HepG2 (cell line): ENCODE results near the gene ALK. TPM values are rescaled to one million over a fixed set of nuclear protein-coding genes. Genes with fewer than 3 reads are reported as not detected.

Source experiments
- ATAC-seq: fragments of 200-7000 bp; cut with Tn5 transposase; 3 replicates; pipeline ENCODE4 v1.9.1; 2020; ENCODE audit warnings: mild to moderate bottlenecking, moderate library complexity
- BruUV-seq: library from RNA; stranded (reverse); fragments of 400-500 nt; replicated peaks from 2 replicates; lab custom pipeline; 2021; lab: Mats Ljungman, UMichigan
- CTCF ChIA-PET: fragments of 300-600 bp; formaldehyde crosslinking; extraction: SDS; loops from one replicate; lab custom pipeline; 2021; ENCODE audit warnings: low total read pairs, inconsistent platforms, low intra/inter-chr PET ratio; lab: Yijun Ruan, JAX
- POLR2A ChIA-PET: fragments of 350-600 bp; sonication (Branson Sonifier 250); formaldehyde crosslinking; loops from one replicate; lab custom pipeline; 2020; ENCODE audit warnings: antibody characterized with exemption, inconsistent platforms; lab: Yijun Ruan, JAX
- DNase-seq: peaks from one replicate; pipeline ENCODE4 v3.0.0-alpha.2; 2015; ENCODE audit warnings: low spot score
- FAIRE-seq: peaks from 3 replicates; lab custom pipeline; 2011; peaks lifted over from hg19 to GRCh38; lab: Jason Lieb, UNC
- H2AFZ ChIP-seq: one replicate; pipeline ENCODE4 v1.6.1; 2011; ENCODE audit warnings: low read length, inconsistent platforms
- H3K27ac ChIP-seq: fragments of 300-600 bp; 3 replicates; pipeline ENCODE4 v1.8.0; 2011; ENCODE audit warnings: mixed run types, mild to moderate bottlenecking, mixed read lengths, low read length, inconsistent platforms; ENCODE audit not compliant: insufficient read depth; ENCODE audit errors: extremely low read length
- H3K27me3 ChIP-seq, 2 experiments: fragments of 200-600 bp in 1 of 2; 2 replicates in 1 of 2; 3 replicates in 1 of 2; pipeline versions ENCODE4 v1.6.0 to v1.8.0; 2011; ENCODE audit warnings: low read length in 2 of 2, mild to moderate bottlenecking in 2 of 2, moderate library complexity in 2 of 2, inconsistent platforms in 1 of 2; ENCODE audit not compliant: insufficient read depth in 2 of 2, control insufficient read depth in 1 of 2
- H3K36me3 ChIP-seq, 2 experiments: fragments of 200-600 bp in 1 of 2; replicated peaks in 1 of 2; 2 replicates in 1 of 2; 3 replicates in 1 of 2; pipeline versions ENCODE4 v1.5.1 to v1.8.0; 2011; ENCODE audit warnings: low read length in 2 of 2, inconsistent platforms in 1 of 2; ENCODE audit not compliant: insufficient read depth in 2 of 2, control insufficient read depth in 1 of 2
- H3K4me1 ChIP-seq: 2 replicates; pipeline ENCODE4 v1.5.1; 2012; ENCODE audit warnings: low read length, inconsistent platforms; ENCODE audit not compliant: insufficient read depth
- H3K4me2 ChIP-seq: 2 replicates; pipeline ENCODE4 v1.6.0; 2011; ENCODE audit warnings: low read depth, low read length, inconsistent platforms
- H3K4me3 ChIP-seq, 3 experiments: fragments of 200-600 bp in 1 of 3; sonication (generic), shearing (Covaris generic) in 1 of 3; replicated peaks in 1 of 3; 2 replicates each; pipeline ENCODE4 v1.5.1; 2011 to 2016; ENCODE audit warnings: low read length in 3 of 3, inconsistent platforms in 2 of 3, low read depth in 2 of 3, mild to moderate bottlenecking in 2 of 3, control low read depth in 1 of 3, mixed read lengths in 1 of 3; ENCODE audit not compliant: insufficient read depth in 1 of 3
- H3K79me2 ChIP-seq: one replicate; pipeline ENCODE4 v1.6.1; 2011; ENCODE audit warnings: low read length, inconsistent platforms; ENCODE audit not compliant: insufficient read depth
- H3K9ac ChIP-seq: 2 replicates; pipeline ENCODE4 v1.6.0; 2011; ENCODE audit warnings: mild to moderate bottlenecking, low read depth, low read length, inconsistent platforms; ENCODE audit not compliant: insufficient read depth
- H3K9me3 ChIP-seq: 2 replicates; pipeline ENCODE4 v1.5.1; 2012; ENCODE audit warnings: mild to moderate bottlenecking, low read length
- H4K20me1 ChIP-seq: 2 replicates; pipeline ENCODE4 v1.6.0; 2011; ENCODE audit warnings: inconsistent platforms, mild to moderate bottlenecking, low read length, moderate library complexity; ENCODE audit not compliant: insufficient read depth
- FOXK1 ChIP-seq: sonication (generic); formaldehyde crosslinking; IDR thresholded peaks from 2 replicates; pipeline ENCODE4 v1.4.0; 2020; ENCODE audit warnings: low read depth, missing genetic modification reagents, borderline replicate concordance
- GZF1 ChIP-seq: sonication (generic); formaldehyde crosslinking; IDR thresholded peaks from 2 replicates; pipeline ENCODE4 v1.5.1; 2020; ENCODE audit warnings: mild to moderate bottlenecking, missing genetic modification reagents
- IRF2 ChIP-seq: IDR thresholded peaks from 2 replicates; pipeline ENCODE4 v1.6.1; 2018; ENCODE audit warnings: missing genetic modification reagents, missing compliant biosample characterization
- MTF2 ChIP-seq: sonication (generic); formaldehyde crosslinking; IDR thresholded peaks from 2 replicates; pipeline ENCODE4 v1.5.0; 2020; ENCODE audit warnings: missing genetic modification reagents, borderline replicate concordance
- ZNF567 ChIP-seq: sonication (generic); formaldehyde crosslinking; IDR thresholded peaks from 2 replicates; pipeline ENCODE4 v1.8.1; 2023; ENCODE audit warnings: mild to moderate bottlenecking, missing genetic modification reagents, borderline replicate concordance
- ZNF839 ChIP-seq: sonication (generic); formaldehyde crosslinking; IDR thresholded peaks from 2 replicates; pipeline ENCODE4 v1.4.0; 2020; ENCODE audit warnings: missing genetic modification reagents, mild to moderate bottlenecking, borderline replicate concordance
- in situ Hi-C: cut with HindIII; loops from 2 replicates; pipeline ENCODE4 v1.10.0; 2017; ENCODE audit warnings: low pct_unique_long_range_greater_than_20kb; ENCODE audit not compliant: extremely low pct_ligation_motif_present
- intact Hi-C: fragments of 100-400 bp; cut with micrococcal nuclease; formaldehyde crosslinking; loops from one replicate; pipeline ENCODE4 v1.10.0; 2022; ENCODE audit not compliant: unreplicated experiment
- polyA plus RNA-seq, 8 experiments: library from polyadenylated mRNA; depleted of rRNA in 3 of 8; stranded (reverse) in 7 of 8; unstranded in 1 of 8; fragments of >200 nt; fragmentation: Illumina TruSeq in 4 of 8; extraction: Trizol in 4 of 8; gene quantifications; 2 replicates each; pipeline versions ENCODE4 v1.2.1 to v1.2.3, GENCODE V29; 2011 to 2016; ENCODE audit warnings: low read depth in 4 of 8, missing spikeins in 1 of 8, mixed read lengths in 1 of 8; ENCODE audit not compliant: insufficient read depth in 1 of 8
- total RNA-seq, 5 experiments: library from RNA; depleted of rRNA; stranded (reverse); fragments of >200 nt; fragmentation: Illumina TruSeq; extraction: Trizol; gene quantifications; 2 replicates each; pipeline ENCODE4 v1.2.3, GENCODE V29; 2016; ENCODE audit warnings: low read depth in 1 of 5
- TF ChIP-seq, protein P1 (sequence below): sonication (generic); formaldehyde crosslinking; IDR thresholded peaks from 2 replicates; pipeline ENCODE4 v1.4.0; 2020; ENCODE audit warnings: missing genetic modification reagents
- TF ChIP-seq, protein P2 (sequence below): sonication (generic); formaldehyde crosslinking; IDR thresholded peaks from 2 replicates; pipeline ENCODE4 v1.4.0; 2020; ENCODE audit warnings: low read depth, missing genetic modification reagents

Gene ALK
- total and polyA plus RNA-seq, 2 of the 13 experiments (the other 11 are each of a cell fraction or from before 2014, with no cell fraction given), result not detected

DNA sequence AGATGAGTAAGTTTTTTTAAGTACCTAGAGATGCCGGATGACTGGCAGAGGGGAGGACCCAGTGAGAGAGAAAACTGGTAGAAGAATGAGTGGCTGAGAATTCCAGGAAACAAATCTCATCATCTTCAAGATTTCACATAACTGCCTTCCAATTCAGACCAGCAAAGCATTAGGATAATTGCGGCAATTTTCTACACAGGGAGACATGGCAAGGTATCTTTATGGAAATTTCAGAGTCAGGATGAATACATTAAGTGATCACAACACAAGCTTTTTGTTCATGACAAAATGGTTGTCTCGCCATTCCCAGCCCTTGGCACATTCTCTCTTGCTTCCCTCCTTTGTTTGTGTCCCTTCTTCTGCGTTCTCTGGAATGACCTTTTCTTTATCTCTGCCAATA lies 82.1 kb downstream of the ALK start (continued):
- TF ChIP-seq, protein P1, sequence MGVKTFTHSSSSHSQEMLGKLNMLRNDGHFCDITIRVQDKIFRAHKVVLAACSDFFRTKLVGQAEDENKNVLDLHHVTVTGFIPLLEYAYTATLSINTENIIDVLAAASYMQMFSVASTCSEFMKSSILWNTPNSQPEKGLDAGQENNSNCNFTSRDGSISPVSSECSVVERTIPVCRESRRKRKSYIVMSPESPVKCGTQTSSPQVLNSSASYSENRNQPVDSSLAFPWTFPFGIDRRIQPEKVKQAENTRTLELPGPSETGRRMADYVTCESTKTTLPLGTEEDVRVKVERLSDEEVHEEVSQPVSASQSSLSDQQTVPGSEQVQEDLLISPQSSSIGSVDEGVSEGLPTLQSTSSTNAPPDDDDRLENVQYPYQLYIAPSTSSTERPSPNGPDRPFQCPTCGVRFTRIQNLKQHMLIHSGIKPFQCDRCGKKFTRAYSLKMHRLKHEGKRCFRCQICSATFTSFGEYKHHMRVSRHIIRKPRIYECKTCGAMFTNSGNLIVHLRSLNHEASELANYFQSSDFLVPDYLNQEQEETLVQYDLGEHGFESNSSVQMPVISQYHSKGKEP (CRISPR knock-in tag), result no peak
- TF ChIP-seq IRF2 (CRISPR knock-in tag) (no peak), MTF2 (CRISPR knock-in tag) (no peak), FOXK1 (CRISPR knock-in tag) (no peak), GZF1 (CRISPR knock-in tag) (no peak), ZNF567 (CRISPR knock-in tag) (no peak), ZNF839 (CRISPR knock-in tag) (no peak)

DNA sequence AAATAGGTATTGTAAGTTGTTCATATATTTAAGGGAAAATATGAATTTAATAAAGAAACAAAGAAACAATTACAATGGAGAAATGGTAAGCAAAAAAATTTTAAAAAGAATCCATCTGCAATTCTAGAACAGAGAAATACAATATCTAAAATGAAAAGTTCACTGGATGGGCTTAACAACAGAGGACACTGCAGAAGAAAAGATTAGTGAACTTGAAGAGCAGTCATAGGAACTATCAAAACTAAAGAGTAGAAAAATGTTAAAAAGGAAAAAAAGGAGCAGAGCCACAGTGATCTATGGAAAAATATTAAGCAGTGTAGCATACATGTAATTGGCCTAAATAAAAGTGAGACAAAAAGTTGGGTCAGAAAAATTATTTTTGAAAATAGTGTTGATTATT lies 83.5 kb downstream of the ALK start:
- peaks cover 0 to 9% of the 10 kb centered on the region in 2 experiments; a peak in 2 of 5 replicates for H3K27me3 ChIP-seq
- TF ChIP-seq, protein P2, sequence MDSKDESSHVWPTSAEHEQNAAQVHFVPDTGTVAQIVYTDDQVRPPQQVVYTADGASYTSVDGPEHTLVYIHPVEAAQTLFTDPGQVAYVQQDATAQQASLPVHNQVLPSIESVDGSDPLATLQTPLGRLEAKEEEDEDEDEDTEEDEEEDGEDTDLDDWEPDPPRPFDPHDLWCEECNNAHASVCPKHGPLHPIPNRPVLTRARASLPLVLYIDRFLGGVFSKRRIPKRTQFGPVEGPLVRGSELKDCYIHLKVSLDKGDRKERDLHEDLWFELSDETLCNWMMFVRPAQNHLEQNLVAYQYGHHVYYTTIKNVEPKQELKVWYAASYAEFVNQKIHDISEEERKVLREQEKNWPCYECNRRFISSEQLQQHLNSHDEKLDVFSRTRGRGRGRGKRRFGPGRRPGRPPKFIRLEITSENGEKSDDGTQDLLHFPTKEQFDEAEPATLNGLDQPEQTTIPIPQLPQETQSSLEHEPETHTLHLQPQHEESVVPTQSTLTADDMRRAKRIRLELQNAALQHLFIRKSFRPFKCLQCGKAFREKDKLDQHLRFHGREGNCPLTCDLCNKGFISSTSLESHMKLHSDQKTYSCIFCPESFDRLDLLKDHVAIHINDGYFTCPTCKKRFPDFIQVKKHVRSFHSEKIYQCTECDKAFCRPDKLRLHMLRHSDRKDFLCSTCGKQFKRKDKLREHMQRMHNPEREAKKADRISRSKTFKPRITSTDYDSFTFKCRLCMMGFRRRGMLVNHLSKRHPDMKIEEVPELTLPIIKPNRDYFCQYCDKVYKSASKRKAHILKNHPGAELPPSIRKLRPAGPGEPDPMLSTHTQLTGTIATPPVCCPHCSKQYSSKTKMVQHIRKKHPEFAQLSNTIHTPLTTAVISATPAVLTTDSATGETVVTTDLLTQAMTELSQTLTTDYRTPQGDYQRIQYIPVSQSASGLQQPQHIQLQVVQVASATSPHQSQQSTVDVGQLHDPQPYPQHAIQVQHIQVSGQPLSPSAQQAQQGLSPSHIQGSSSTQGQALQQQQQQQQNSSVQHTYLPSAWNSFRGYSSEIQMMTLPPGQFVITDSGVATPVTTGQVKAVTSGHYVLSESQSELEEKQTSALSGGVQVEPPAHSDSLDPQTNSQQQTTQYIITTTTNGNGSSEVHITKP, result no peak
- DNase-seq, result no peak
- POLR2A ChIA-PET, result no interaction called here
- no peak overlapping the region for H2AFZ ChIP-seq
- no peak overlapping the region for H3K4me2 ChIP-seq
- H3K36me3 ChIP-seq, result no peaks in the 10 kb centered on the region
- H3K9ac ChIP-seq, result no peak overlapping the region
- FAIRE-seq, result no peak
- no peak overlapping the region for H3K4me3 ChIP-seq
- no peak for ATAC-seq
- no peaks in the 10 kb centered on the region for H3K79me2 ChIP-seq
- in situ Hi-C loops (loop anchor here (25.0 kb wide), 1 partner anchor 851 kb away; the partner anchor contains the start of gene TOGARAM2), intact Hi-C loops (no loop called here)
- H4K20me1 ChIP-seq, result no peaks in the 10 kb centered on the region
- no peak overlapping the region for H3K27ac ChIP-seq
- CTCF ChIA-PET, result no interaction called here
- no TSS peak for BruUV-seq
- H3K4me1 ChIP-seq, result no peaks in the 10 kb centered on the region
- H3K9me3 ChIP-seq, result peaks cover 8% of the 10 kb centered on the region; the same call in 1 of the 2 replicates
